Keratinocyte (primary cell): ENCODE data around the gene HELZ.

Experiments
- EZH2 ChIP-seq: IDR thresholded peaks from one replicate; pipeline ENCODE4 v1.6.1; 2012; ENCODE audit warnings: inconsistent platforms, mild to moderate bottlenecking, low read length, moderate library complexity
- TF ChIP-seq, protein P1 (sequence below), 3 experiments: IDR thresholded peaks in 1 of 3; conservative IDR thresholded peaks in 1 of 3; optimal IDR thresholded peaks in 1 of 3; 2 replicates in 2 of 3; 3 replicates in 1 of 3; pipeline versions ENCODE3 to v1.5.1; 2011; ENCODE audit warnings: low read length in 3 of 3, mild to moderate bottlenecking in 3 of 3, moderate library complexity in 2 of 3, control low read depth in 1 of 3, inconsistent platforms in 1 of 3; ENCODE audit not compliant: insufficient read depth in 2 of 3; ENCODE audit errors: extremely low read depth in 1 of 3

DNA sequence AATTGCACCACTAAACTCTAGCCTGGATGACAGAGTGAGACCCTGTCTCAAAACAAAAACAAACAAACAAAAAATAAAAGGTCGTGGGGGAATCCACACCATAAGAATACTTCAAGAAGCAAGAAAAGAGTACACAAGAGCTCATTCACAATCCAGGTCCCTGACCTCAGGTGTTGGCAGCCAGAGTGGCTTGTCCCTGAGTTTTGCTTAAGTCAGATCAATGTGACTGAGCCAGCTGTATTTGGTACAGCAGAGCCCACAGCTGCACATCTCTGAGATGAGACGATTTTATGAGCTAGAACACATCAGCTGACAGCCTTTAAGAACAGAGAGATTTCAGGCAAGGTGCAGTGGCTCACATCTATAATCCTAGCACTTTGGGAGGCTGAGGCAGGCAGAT is 178.3 kb downstream of the HELZ start:
- TF ChIP-seq, protein P1, sequence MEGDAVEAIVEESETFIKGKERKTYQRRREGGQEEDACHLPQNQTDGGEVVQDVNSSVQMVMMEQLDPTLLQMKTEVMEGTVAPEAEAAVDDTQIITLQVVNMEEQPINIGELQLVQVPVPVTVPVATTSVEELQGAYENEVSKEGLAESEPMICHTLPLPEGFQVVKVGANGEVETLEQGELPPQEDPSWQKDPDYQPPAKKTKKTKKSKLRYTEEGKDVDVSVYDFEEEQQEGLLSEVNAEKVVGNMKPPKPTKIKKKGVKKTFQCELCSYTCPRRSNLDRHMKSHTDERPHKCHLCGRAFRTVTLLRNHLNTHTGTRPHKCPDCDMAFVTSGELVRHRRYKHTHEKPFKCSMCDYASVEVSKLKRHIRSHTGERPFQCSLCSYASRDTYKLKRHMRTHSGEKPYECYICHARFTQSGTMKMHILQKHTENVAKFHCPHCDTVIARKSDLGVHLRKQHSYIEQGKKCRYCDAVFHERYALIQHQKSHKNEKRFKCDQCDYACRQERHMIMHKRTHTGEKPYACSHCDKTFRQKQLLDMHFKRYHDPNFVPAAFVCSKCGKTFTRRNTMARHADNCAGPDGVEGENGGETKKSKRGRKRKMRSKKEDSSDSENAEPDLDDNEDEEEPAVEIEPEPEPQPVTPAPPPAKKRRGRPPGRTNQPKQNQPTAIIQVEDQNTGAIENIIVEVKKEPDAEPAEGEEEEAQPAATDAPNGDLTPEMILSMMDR (optimal IDR thresholded peaks at IDR 0.05 in 1 of 3, IDR thresholded peaks at IDR 0.05 in 1 of 3, conservative IDR thresholded peaks at IDR 0.05 in 1 of 3; ENCODE audit: extremely low read depth in 1 of 3, insufficient read depth in 2 of 3, low read length in 3 of 3): no peak
- TF ChIP-seq EZH2: no peak
